GM21723 (cell line): ENCODE results near the gene MYO5B.

Source experiments
- ATAC-seq: cut with Tn5 transposase; IDR thresholded peaks from one replicate; pipeline ENCODE4 v1.9.1; 2021; ENCODE audit warnings: mild to moderate bottlenecking, moderate library complexity; ENCODE audit not compliant: unreplicated experiment

MYO5B gene

DNA sequence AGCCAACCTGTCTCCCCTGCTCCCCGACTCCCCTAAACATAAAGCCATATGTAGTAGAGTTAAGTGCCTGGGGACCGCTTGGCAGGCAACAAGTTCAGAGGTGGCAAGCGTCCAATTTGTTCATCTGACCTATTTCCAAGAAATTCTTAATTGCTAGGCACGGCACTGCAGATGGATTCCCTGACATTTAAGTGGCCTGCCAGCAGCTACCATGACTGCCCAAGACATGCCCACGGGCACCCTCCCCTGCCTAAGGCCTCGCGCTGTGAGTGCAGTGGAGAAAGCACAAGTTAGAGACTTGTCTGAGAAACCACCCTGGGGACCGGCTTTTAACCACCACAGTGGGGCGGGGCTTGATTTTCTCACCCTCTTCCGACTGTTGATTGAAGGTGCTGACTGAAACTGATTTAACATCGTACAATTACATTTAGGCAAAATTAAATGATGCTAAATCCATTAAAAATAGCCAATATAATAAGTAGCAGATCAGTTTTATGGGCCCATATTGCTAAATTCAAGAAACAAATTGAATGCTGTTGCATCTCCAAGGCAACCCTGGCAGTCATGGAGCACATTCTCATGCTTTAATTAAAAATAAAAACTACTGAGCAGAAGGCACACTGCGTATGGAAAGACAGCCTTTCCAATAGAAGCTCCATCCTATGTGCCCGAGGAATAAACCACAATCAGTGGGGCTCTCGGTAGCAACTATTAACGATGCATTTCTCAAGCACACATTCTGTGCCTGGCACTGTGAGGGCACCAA is 218.0 kb downstream of the MYO5B start:
- ATAC-seq: no peak

DNA sequence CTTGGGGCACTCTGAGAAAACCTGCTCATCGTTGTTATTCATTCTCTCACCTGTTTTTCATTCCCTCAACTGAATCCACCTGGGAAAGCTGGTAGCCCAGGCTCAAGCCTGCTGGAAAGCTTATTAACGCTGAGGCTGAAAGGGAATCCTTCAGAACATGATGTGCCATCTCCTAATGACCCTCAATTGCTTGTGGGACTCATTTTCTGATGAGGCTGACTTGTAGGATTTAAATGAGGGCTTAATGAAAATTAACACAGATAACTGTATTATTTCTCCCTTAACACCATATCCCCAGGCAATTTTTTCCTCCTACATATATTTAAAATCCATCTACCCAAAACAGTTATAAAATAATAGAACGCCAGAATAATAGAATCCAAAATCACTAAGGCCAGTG is 218.9 kb downstream of the MYO5B start:
- no peak for ATAC-seq

DNA sequence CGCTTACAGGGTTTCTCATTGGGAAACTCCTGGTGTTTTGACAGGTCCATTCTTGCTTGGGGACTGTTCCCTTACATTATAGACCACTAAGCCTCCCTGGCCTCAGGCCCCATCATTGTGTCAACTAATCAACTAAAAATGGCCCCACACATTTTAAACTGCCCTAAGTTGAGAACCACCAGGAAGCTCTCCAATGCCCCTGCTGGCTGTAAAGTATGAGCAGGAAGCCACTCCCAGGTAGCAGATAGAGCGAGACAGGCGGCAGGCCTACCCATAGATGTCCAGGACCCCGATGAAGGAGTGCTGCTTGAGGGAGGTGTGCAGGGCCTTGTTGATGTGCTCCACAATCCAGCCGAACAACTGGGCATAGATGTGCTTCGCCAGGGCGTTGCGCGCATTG is 220.9 kb downstream of the MYO5B start:
- no peak for ATAC-seq

DNA sequence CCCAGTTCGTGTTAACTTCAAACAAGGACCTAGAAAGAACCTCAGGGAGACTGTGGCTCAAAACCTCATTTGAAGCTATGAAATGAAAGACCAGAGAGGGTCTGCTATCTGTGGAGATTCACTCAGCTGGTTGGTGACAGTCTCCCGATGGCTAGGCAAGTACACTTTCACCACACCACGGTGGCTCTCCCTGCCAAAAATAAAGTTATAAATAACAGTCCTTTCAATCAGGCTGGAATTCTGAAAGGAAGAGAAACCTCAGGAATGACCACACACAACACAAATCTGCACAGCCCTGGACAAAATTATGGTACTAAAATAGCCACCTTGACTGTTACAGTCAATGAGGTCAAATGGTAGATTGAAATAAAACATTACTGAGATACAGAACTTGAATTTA is 221.4 kb downstream of the MYO5B start:
- ATAC-seq: no peak

DNA sequence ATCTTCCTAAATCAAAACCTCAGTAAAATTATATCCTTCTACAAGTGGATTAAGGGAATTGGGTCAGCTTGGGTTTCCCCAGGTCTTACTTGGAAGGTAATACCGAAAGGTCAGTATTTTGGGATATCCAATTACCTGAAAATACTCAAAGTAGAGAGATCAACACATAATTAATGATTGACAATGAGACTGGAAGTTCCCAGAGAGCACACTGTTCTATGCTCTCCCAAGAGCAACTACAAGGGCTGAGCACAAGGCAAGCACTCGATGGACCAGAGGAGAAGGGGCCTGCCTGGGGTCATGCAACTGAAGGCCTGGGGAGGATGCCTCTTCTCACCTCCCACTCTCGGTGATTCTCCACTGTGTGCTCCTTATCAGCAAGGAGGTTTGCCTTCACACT is 222.4 kb downstream of the MYO5B start:
- ATAC-seq: no peak

DNA sequence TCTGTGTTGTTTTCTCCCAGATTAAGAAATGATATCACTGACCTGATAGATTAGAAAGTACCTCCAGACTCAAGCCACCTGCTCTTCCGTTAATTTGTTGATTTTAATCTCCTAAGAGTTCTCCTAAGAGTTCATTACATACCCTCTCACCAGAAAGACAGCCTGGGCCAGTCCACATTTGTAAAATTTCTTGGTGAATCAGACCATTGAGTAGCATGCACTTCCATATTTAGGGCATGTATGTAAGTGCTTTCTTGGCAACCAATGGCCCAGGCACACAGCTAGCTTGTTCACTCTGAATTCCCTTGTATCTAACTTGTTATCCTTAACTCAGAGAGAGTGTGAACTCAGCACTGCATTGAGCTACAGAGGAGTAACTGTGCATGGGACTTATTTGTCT is 223.5 kb downstream of the MYO5B start:
- ATAC-seq: no peak

DNA sequence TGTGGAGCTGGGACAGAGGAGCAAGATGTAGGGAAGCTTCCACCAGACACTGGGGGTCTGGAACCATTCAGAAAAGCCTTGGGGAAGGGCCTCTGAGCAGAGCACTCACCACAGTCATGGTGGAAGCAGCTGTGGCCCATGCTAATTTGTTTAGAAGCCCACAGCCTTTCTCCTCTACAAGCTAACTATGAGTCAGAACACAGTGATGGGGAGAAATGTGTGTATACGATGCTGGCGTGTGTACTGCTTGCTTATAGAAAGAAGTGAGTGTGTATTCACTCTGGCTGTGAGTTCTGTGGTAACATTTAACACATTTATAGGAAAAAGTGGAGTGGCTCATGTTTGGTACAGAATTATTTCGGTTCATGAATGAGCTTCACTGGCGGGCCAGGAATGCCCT is 224.6 kb downstream of the MYO5B start:
- peak; percentile 50 for ATAC-seq

DNA sequence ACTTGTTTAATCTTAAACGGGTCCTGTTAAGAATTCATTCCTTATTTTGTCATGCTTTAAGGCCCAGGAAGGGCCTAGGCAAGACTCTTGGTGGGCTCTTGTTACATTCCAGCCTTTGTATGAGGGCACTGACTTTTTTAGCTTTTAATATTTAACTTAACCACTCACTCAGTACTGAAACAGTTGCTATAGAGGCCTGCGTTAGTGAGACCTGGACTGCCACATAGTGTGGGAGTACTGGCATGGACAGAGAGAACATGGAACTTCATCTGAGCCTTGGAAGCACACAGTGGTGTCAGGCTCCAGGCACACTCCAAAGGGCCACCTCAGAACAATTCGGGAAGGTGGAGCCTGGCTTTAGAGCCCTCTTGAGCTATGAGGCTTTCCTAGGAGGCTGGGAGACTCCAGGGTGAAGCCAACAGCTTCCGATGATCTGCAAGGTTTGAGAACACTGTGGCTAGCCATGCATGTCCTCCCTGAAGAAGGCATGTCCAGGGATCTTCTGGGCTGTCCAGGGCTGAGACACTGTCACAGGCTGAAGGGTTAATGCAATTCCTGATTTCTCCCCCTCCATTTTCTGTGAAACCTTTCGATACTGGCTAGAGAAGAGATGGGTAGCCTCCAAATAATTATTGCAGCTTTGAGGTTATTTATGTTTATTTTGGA is 226.2 kb downstream of the MYO5B start:
- no peak for ATAC-seq

DNA sequence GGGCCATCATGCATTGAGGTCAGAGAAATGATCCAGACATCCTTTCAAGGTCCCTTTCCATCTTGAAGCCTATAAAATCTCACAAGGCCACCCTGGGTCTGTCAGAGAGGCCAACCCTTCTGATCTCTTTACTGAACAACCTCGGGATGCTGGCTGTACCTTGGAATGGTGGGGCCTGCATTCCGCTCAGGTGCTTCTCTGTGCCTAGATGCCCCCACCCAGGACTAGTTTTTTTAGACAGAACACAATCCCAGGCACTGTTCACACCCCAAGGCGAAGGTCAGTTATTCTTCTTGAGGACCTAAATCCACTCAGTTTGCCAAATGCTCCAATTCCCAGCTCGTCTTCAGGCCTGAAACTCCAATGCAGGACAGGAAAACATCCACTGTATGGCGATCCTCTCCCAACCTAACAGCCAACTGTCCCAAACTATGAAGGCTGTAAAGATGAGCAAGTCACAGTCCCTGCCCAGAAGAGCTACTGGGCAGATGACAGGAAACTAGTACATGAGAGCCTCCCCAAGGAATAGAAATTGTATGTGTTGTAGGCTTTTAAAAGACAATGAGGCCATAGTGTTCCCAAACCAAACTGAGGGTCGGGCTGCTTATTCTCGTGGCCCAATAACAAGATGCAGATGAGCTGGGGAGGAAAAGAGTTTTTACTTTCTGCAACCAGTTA is 227.2 kb downstream of the MYO5B start:
- ATAC-seq: no peak

DNA sequence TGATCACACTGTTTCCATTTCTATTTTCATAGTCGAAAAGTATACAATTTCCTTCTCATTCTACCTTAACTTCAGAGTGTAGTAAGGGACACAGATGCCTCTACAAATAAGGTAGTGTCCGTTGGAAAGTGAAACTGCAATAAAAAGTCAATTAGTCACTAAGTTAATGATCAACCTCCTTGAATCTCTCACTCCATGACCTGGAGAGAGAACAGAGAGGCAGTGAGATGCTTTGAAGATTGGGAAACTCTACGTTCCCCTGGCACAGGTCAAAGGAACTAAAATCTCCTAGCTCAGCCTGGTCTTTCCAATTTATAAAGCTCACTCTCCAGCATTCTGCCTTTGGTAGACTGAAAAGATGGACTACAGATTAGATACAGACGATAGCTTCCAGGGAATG is 227.8 kb downstream of the MYO5B start:
- ATAC-seq: peak; percentile 63

DNA sequence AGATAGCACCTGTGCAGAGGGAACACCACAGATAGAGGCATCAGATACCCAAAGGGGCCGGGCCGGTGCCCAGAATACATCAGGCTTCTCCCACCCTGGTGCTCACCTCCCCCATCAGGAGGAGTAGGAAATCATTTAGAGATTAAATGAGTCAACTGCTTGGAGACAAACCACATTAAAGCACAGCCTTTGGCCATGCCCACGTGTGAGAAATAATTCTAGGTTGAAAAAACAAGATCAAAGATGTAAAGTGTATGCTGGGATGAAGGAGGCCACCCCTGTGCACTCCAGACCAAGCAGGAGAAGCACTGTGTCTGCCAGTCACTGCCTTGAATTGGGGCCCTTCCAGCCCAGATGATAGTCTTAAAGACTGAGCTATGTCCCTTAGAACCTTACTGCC is 228.9 kb downstream of the MYO5B start:
- ATAC-seq: no peak

DNA sequence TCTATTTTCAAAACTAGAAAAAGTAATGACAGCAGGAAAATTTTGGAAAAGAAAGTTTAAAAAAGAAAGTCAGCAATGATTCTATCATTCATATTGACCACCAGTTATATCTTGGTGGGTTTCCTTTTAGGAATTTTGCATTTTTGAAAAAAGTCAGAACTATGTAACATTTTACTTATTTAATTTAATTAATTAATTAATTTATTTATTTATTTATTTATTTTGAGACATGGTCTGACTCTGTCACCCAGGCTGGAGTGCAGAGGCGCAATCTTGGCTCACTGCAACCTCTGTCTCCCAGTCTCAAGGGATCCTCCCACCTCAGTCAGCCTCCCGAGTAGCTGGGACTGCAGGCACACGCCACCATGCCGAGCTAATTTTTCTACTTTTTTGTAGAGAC is 231.7 kb downstream of the MYO5B start:
- ATAC-seq: no peak

DNA sequence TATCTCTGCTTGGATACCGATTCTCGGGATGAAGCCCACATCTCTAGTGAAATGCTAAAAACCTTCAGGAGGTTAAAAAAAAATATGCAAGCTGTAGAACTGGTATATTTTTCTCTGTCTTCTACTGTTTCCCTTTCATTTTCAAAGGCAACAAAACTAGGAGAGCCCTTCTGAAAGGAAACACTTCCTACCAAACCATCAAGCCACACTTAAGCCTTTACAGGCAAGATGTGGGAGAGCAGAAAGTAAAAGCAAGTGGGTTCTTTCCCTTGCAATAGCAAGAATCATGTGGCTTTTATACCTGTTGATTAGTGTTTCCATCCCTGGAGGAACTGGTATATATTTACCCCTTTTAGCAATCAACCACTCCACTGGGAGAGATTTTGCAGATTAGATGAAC is 233.7 kb downstream of the MYO5B start:
- ATAC-seq: no peak

DNA sequence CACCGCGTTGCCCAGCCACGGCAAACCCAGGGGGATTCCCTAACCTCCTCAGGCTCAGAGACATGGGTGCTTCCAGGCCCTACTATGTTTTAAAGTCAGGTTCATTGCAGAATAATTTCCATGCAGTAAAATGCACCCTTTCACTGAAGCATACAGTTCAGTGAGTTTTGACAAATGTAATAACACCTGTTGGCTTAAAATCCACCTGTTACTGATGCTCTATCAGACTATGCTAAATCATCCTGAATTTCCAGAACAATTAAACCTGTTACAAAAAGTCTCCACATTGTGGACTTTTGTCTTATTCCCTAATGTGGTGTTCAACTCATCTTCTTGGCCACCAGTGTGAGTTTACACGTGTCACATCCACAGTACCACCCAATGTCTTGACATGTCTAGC is 234.6 kb downstream of the MYO5B start:
- no peak for ATAC-seq

DNA sequence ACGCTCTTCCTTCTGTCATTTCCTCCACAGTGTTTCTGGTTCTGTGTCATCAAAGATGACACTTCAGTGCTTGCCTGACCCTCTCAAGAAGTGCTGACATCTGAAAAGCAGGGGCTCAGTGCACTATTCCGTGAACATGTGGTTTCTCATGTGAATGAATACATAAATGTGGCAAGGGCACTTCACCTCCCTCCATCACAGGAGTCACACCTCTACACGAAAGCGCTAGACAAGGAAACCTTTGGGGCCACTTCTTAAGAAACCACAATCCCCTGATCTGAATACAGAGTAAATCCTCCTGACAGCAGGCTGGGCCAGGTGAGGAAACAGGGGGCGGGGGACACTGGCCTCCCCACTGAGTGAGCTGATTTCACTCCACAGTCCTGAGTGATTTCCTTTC is 235.8 kb downstream of the MYO5B start:
- no peak for ATAC-seq

DNA sequence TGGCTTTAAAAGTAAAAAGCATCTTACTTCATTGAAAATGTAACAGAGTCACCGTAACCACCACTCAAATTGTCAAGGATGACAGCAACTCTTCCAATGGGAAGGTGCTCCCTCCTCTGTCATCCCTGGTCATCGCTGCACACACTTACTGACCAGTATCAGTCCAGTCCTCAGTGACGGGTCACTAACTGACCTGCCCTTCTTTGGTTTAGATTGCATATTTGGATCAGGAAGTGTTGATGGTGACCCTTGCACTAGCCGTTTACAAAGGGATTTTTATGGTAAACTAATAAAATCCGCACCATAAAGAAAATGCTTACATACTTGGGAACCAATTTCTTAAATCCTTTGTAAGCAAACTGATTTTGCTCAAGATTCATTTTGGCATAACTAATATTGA is 239.7 kb downstream of the MYO5B start:
- no peak for ATAC-seq

DNA sequence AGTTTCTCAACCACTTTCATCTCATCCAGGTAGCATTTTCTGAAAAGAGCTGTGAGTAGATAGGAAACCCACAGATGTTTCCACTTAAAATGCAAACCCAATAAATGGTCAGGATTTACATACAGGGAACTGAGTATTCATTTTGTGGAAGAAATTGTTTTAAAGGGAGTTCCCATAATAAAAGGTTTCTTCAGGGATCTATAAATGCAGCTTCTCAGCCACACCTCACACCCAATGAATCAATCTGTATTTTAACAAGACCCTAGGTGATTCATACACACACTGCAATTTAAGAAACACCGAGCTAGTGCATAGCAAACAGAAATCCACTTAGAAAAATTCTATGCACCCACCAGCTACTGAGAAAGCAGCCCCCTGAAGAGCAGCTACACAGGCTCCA is 241.6 kb downstream of the MYO5B start:
- ATAC-seq: no peak

DNA sequence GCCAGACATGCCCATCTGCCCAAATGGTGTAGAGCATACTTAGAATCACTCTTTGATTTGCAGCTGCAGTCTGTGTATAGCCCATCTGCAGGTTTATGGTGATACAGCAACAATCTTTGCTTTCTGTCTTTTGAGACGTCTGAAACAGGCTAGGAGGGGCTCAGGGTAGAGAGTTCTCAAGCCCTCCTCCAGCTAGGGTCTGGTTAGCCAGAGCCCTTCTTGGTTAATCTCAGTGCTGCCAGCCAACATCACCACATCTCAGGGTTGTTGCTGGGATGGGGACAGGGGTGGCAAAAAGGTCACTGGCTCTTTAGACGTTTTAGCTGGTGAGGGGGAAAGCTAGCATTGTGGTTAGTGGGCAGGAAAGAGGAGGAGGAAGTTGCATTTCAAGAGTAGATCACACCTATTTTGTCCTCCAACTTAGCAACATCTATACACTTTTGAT is 245.0 kb downstream of the MYO5B start:
- ATAC-seq: no peak

DNA sequence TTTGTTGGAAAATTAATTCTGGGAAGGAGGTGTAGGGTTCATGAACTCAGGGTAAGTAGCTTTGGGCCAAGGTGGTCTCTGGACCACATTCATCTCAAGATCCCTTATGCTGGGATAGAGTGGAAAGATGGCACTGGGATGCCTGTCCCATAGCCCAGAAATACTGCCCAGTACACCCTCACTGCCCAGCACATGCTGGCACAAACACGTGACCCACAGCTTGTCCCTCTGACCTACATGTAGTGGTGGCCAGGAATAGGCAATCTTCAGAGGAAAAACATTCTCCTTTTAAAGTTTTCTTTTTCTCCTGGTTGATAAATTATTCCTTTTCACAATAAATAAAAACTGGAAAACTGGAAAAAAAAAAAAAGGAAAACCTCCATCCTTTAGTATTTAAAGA is 246.0 kb downstream of the MYO5B start:
- no peak for ATAC-seq

DNA sequence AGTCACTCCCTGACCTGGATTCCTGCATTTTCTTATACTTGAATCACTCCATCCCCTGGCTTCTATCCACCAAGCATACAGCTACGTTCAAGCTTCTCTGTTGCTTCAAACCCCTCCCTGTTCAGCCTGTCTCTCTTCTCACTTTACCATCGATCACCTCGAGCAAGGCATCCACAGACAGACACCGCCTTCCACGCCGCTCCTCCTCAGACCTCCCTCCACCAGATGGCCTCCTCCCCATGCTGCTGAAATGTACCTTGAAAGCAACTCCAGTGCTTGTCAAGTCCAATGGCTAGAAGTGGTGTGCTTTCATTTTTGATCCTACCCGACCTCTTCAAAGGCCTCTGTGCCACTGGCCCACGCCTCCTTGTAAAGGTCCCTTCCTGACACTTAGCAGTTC is 250.3 kb downstream of the MYO5B start:
- ATAC-seq: no peak

DNA sequence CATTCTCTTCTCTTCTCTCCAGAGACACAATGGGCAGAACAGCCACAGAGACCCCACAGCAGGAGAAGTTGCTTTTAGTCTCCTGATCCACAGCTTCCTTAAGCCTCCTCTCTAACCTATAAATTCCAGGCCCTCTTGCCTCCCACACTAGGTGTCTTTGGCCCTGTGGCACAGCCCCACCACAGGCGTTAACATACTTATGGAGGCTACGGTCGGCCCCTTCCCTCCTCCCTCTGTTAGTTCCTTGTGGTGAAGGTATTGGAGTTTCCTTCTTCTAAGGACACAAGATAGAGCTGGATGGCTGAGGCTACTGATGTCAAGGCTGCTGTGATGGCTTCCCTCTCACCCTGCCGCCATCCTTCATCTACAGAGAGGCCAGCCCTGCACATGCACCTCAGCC is 258.1 kb downstream of the MYO5B start:
- ATAC-seq: no peak

DNA sequence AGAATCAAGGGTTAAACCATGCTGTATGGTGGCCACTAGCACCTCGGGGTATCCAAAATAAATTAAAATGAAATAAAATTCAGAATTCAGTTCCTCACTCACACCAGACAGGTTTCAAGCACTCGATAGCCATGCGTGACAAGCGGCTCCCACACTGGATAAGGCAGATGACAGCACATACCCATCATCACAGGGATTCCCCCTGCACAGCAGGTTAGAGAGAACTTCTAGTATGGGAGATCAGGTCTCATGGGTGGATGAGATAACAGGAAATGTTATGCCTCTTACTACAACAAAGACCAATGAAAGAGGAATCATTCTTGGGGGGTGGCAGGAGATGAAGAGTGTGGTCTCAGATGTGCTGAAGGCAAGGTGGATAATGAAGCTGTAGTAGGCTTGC is 259.7 kb downstream of the MYO5B start:
- no peak for ATAC-seq
